HG03571 (cell line): ENCODE data around the gene MKI67.

ENCODE experiments used
- ATAC-seq: cut with Tn5 transposase; IDR thresholded peaks from one replicate; pipeline ENCODE4 v1.9.1; 2021; ENCODE audit not compliant: unreplicated experiment

Gene MKI67

DNA sequence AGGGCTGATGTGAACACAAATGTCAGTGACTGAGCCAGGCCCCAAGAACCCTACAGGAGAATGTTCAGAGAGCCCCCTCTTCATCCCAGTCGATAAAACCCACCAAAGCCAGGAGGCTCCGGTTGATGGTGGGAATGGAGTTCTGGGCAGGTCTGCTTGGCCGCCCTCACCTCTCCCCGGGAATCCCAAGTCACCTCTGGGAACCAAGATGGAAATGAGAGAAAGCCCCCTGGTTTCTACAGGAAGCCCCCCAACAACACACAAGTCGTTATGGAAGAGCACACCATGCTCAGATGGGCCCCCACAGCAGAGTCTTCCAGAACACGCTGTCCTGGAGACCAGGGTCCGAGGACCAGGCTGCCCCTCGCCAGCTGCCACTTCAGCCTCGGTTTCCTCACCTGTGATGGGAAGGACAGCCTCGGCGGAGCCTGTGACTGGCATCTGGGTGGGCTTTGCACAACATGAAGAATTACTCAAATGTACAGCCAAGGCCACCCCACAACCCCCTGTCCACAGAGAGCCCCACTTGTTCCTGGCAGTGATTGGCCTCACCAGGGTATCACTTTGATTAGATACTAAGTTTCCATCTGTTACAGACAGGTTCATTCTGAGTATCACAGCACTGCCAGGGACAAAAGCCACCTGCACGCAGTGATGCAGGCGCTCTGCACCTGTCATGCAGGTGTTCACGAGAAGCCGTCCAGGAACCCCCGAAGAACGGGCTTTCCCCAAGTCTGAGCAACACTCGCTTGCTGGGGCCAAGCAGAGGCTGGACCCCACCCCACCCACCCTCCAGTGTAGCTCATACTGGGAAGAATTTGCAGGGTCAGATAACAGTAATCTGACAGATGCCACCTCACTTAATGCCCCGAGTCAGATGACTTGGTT lies 57.6 kb downstream of the MKI67 start:
- ATAC-seq = no peak

DNA sequence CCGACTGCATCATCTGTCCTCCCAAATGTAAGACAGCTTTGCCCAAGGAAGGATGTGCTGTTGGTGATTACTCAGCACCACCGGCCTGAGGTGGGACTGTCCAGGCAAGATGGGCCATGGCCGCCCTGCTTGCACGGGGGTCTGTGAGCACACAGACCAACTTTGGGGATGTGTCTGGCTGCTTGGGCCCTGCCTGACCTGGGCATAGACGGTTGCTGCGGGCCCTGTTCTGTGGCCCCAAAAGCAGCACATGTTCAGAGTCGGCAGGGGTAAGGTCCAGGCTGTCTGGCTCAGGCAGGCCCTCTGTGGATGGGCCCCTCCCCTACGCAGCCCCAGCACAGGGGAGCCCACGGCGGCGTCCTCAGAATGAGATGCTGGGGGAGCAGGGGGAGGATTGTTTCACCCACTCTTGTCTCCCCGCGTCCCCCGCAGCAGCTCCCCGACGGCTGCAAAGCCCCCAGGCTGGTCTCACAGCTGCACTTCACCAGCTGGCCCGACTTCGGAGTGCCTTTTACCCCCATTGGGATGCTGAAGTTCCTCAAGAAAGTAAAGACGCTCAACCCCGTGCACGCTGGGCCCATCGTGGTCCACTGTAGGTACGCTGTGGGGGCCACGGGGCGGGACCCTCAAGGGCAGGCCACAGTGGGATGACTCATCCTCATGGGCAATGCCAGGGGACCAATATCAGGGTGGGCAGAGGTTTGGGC lies 58.4 kb downstream of the MKI67 start:
- ATAC-seq = no peak

DNA sequence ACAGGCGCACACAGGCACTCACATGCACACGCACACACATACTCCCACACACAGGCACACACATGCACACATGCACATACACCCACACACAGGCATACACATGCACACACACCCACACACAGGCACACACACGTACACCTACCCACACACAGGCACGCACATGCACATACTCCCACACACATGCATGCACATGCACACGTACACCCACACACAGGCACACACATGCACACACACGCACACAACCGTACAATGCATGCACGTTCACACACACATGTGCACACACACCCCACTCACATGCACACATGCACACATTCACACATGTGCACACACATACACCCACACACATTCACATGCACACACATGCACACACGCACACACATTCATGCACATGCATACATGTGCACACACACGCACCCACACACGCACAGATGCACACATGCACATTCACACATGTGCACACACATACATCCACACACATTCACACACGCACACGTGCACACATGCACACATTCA lies 59.3 kb downstream of the MKI67 start:
- ATAC-seq = no peak

DNA sequence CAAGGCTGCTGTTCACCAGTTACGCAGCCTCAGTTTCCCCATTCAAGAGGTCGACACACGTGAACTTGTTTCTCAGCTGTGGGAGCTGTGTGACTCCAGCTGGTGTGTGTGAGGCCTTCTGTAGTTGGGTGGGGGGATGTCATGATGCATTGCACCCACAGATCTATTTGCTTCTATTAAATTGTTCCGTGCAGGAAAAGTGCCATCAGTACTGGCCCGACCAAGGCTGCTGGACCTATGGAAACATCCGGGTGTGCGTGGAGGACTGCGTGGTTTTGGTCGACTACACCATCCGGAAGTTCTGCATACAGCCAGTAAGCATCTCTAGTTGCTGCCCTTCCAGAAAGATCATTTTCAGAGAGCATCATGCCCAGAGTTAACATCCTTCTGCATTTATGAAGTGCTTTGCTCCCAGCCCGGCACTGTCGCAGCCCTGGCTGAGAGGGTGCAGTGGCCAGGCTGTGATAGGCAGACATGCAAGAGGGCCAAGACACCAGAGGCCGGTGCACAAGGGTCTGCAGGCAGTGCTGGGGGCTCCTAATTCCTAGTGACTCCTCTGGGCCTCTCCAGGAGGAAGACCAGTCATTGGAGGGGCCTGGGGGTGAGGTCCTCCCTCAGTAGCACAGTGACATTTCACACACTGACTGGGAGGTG lies 60.2 kb downstream of the MKI67 start:
- no peak for ATAC-seq

DNA sequence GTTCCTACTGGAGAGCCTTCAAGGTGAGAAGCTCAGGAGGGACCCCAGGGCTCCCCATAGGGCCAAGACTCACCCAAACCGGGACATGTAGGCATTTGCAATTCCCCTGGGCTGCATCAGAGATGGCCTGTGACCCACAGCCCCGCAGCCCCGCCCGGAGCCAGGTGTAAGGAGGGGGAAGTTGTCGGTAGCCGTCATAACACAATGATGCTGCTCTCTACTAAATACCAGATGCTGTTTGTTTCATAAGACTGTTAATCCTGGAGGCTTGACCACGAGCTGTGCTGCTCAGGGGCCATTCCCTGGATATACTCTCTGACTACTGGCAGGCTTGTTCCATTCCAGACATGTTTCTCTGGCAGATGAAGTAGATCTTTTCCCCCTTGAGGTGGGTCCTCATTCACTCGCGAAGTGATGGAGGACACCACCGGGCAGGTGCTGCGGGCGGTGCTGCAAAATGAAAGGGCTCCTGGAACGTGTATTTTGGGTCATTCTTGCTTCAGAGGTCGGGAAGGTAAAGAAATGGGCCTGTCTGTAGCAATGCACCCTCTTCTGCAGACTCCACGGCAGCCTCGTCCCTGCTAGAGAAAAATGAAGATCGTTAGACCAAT lies 61.1 kb downstream of the MKI67 start:
- ATAC-seq = peak; percentile 34

DNA sequence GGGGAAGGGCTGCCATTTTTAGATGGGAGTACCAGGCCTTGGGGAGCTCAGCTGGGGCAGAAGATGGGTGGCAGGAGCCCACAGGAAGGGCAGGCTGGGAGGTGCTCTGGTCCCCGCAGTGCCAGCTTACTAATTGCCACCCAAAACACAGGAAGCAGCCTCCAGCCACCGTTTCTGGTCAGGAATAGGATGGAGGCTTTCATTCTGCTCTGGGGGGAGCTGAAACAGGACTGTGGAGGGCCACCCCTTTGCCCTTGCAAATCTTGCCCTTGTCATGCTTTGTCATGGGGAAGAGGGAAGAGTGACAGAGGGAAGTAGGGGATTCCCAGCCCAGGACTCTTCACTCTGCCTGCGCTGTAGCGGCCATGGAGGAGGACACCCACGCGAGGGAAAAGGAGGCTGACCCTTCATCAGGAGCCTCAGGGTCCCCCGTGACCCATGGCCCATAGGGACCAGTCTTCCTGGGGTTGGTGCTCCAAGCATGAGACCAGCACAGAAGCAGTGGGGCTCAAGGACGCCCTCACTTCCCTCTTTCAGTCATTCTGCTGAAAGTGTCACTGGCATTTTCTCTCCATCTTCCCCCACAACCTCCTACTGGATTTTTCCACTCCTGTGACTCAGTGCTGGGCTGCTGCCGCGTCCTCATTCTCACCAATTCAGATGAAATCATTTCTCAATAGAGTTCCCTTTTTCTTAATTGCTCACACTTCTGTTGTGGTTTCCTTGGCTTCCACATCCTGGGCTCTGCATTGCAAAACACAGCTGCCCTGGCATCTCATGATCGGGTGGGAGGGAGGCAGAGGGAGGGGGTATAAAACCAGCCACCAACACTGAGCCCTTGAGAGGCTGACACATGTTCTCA lies 61.9 kb downstream of the MKI67 start:
- ATAC-seq = peak; percentile 48

DNA sequence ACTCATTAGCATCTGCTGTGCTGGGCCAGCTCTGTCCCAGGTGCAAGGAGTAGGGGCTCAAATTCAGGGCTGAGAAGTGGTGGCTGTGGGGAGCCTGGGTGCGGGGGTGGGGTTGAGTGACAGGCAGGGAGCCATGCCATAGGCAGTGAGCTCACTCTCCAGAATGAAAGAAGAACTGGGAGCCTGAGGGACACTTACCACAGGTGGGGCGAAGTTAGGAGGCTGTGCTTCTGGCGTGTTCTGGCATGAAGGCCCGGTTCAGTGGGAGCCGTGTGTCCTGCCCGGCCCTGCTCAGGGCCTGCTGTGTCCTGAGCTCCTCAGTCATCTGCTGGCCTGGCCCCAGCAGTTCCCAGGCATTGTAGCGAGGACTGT lies 62.5 kb downstream of the MKI67 start:
- no peak for ATAC-seq

DNA sequence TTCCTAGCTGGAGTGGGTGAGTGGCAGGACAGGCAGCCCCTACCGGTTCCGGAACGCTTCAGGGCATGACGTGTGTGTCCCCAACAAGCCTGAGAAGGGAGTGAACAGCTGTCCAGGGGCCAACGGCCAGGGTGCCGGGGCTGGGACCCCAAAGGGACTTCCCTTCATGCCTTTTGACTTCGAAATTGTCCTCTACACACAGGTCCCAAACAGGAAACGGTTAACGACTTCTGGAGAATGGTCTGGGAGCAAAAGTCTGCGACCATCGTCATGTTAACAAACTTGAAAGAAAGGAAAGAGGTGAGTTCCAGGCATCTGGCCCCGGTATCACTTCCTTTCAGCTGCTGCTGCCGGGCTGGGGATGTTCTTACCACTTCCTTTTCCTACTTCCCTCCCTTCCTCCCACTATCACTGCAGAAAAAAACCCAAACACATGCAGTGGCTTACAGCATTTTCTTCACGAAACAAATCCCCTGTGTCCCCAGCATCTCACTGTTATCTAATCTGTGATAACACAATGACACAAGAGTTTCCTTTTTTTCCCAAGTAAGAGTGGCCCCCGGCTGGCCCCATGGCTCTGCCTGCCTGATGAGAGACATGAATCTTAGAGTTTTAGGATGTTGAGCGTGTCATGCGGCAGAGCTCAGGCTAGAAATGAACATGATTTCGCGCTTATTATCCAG lies 63.2 kb downstream of the MKI67 start:
- peak; percentile 47 for ATAC-seq

DNA sequence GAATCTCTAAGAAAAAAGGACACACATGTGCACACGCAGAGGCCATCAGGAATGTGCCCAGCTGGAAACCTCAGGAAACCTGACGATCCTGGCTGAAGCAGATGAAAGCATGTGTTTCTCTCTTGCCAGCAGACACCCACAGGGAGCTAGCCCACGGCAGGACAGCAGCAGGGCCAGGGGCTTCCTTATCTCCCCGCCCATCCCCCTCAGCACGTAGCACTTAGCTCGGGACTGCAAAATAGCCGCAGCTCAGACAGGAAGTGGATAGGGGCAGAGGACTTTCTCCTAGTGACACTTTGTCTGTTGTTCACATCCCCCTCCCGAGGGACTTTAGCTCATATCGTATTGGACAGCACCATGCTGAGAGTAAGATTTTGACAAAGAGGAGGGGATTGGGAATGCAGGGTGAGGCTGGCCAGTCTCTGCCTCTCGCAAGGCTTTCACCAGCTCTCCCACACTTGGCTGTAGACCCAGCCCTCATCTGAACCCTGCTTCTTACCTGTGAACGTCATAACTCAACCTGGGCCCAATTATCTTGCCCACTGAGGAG lies 63.8 kb downstream of the MKI67 start:
- ATAC-seq = no peak

DNA sequence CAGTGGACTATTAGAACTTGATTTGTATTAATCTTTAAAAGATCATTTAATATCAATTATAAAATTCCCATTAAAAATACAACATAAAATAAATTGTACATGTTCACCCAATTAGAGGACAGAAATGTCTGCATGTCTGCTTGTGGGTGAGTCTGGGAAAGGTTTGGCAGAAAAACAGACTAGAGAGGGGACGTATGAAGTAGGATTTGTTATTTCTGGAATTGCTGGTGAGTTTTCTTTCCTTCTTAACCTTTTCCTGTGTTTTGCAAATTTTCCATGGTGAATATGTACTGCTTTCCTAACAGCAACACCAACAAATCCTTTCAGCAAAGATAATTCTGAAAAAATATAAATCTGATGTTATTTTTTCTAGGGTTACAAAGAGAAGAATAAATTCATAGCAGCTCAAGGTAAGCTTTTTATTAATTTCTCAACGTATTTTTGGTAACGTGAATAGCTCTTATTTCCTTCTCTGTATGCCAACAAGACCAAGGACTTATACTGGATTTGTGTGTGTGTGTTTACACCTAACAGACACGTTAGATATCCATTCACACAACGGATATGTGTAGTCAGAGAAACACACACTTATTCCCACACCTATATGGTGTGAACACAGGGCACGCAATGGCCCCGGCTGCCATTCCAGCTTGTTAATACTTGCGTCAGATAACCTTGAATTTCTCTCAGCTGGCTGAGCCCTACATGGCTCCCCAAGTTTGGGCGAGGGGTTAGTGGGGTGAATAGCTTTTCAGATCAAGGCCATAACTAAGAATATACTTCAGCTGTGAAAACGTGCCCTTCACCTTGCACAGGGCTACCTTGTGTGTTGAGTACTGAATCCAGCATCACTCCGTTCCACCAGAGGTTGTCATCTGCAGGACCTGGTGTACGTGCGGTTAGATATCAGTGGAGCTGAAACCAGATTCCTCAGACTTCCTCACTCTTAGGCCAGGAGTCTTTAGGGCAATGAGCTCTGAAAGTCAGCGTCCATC lies 64.6 kb downstream of the MKI67 start:
- no peak for ATAC-seq

DNA sequence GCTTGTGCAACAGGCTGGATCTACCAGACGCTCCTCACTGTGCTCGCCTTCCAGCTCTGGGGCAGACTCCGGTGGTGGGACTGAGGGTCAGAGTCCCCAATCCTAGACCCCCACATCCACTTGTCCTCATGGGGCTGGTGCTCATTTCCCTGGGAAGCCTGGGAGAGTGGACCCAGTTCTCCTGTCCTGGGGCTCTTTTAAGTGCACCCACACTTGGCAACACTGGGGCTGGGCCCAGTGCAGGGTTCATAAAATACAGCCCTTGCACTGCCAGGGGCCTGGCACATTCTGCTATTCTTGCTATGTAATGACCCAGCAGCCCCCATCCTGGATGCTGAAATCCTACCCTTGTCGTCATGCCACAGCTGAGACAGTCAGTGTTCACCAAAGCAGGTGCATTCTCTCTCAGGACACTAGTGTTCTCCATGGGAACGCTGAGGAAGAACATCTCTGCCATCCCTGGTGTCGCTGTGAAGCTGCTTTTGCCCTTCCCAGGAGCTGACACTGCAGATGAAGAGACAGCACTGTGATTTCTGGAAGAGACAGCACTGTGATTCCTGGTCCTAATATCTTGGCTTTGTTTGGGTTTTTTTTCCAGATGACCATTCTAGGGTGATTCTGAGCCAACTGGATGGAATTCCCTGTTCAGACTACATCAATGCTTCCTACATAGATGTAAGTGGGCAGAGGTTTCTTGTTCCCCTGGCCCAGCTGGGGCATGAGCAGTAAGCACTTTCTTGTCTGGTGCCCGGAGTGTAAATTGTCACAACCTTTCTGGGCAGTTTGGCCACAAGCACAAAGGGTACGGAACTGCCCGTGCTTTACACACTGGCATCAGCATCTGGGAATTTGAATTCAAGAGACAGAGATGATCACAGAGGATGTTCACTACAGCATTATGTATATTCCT lies 65.6 kb downstream of the MKI67 start:
- no peak for ATAC-seq

DNA sequence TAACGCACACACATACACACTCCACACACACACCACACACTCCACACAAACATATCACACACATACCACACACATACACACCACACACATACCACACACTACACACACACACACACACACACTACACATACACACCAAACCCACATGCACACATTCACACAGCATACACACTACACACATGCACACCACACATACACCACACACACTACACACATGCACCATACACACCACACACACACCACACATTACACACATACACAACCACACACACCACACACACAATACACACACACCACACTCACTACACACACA lies 66.3 kb downstream of the MKI67 start:
- ATAC-seq = no peak

DNA sequence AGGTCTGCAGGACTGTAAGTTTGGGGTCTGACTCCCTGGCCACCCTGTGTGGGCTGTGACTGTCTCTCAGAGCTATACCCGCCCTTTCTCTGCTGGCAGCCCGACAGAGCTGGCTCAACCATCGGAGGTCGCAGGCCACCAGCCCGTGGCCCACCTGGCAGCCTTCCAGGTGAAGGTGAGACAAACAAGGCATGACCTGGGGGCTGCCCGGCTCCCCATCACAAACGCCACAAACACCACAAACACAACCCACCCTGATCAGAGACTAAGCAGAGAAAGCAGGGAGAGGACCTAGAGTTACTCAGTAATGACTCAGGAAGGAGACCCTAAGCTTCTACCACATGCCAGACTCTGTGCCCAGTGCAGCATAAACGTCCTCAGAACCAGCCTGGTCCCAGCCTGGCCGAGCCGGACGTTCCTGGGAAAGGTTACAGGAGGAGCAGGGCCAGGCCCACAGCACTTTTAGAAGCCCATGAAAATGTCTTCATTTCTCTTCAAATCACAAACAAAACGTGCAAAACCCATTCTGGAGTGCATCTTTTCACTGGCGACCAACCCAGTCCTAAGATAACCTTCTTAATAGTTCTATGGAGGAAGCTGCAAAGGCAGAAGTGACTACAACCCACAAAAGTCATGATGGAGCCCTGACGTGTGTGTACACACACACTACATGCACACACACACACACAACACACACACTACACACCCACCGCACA lies 66.8 kb downstream of the MKI67 start:
- ATAC-seq = no peak

DNA sequence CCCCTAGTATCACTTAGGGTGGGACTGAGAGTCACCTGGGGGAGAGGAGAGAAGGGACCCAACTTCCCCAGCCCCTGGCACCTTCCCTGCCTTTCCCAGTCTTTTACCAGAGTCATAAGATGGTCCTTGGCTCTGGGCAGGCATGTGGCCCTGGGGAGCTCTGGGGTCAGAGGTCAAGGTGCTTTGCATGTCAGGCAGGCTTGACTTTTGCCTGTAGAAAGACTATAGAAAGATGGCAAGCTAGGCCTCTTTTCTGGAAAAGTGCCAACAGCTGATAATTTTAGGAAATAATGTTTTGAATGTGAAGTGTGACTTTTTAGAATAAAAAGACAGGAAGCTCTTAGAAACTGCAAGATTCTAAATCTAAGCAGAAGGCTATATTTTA lies 67.5 kb downstream of the MKI67 start:
- ATAC-seq = no peak

DNA sequence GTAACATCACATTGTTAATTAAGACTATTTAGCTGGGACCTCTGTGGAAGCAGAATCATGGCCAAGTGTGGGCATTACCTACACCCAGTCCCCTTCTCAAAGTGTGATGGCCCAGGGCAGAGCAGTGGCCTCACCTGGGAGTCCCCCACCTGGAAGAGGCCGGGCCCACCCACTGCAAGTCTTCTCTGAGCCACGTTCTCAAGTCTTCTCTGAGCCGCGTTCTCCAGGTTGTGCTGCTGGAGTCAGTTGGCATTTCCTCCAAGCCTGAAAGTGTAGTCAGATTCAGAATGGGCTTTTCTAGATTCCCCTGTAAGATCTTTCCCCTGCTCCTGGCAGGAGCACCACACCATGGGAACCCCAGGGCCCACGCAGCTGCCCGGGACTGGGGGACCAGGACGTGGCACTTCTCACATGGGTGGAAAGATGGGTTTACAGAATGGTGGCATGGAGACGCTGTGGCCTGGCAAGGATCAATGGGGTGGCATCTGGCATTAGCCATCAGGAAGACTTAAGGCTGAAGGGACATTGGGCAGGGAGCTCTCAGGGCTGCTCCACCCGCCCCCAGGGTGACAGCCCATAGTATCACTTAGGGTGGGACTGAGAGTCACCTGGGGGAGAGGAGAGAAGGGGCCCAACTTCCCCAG lies 68.0 kb downstream of the MKI67 start:
- no peak for ATAC-seq

DNA sequence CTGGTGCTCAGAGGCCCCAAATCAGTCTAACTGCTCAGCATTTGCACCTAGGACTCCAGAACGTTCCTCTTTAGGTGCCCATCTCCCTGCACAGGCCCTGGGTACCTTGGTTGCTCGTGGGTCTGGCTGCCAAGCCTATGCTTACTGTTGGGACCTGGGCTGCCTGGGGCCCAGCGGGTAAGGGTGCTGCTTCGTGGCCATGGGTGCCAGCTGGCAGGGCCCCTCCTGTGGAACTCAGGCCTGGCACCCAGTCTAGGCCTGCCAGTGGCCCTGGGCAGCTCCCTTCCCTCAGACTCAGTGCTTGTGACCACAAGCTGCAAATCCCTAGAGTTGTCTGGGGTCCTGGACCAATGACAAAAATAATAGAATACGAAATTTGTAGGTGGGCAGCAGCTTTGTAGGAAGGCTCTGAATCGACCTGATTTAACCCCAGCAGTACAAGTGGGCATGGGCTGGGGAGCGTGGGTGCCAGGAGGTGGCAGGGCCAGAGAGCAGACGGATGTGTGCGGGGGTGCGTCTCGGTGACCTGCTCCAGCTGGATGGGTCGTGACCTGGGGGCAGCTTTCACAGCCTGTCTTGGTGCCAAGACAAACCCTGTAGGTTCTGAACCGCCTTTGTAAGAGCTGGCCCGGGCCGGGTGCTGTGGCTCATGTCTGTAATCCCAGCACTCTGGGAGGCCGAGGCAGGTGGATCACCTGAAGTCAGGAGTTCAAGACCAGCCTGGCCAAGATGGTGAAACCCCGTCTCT lies 69.7 kb downstream of the MKI67 start:
- ATAC-seq = no peak
